WTC11 (cell line): ENCODE results near the gene WASHC2C. TPM values are rescaled to one million over a fixed set of nuclear protein-coding genes. Genes with fewer than 3 reads are reported as not detected.
"Not testable (repeated sequence)": the region's sequence is repeated elsewhere in the genome, so short reads cannot be mapped to it uniquely, and the experiment has no call there.

ENCODE experiments used
- ATAC-seq: fragments of 200-7000 bp; cut with Tn5 transposase; 2 replicates; pipeline ENCODE4 v1.10.0; 2021; ENCODE audit warnings: mild to moderate bottlenecking, moderate library complexity
- CTCF ChIA-PET: fragments of 300-600 bp; sonication (Branson Sonifier 250); formaldehyde crosslinking; loops from one replicate; lab custom pipeline; 2021; ENCODE audit warnings: antibody characterized with exemption; lab: Charles Lee
- POLR2A ChIA-PET: fragments of 350-600 bp; sonication (Branson Sonifier 250); formaldehyde crosslinking; loops from one replicate; lab custom pipeline; 2021; ENCODE audit warnings: antibody characterized with exemption; lab: Charles Lee
- DNase-seq: peaks from one replicate; pipeline ENCODE4 v3.0.0; 2021; ENCODE audit warnings: low spot score
- H3K27ac Mint-ChIP-seq: 2 replicates; pipeline ENCODE4 v1.8.0; 2021; ENCODE audit warnings: mixed read lengths
- H3K27me3 Mint-ChIP-seq: 2 replicates; pipeline ENCODE4 v1.8.0; 2021; ENCODE audit warnings: low read depth, mild to moderate bottlenecking, moderate library complexity, mixed read lengths
- H3K36me3 Mint-ChIP-seq: 2 replicates; pipeline ENCODE4 v1.8.0; 2021; ENCODE audit warnings: mixed read lengths
- H3K4me1 Mint-ChIP-seq: 2 replicates; pipeline ENCODE4 v1.8.0; 2022; ENCODE audit warnings: mixed read lengths
- H3K4me3 Mint-ChIP-seq: 2 replicates; pipeline ENCODE4 v1.8.0; 2021; ENCODE audit warnings: mild to moderate bottlenecking, moderate library complexity, mixed read lengths
- H3K9me3 Mint-ChIP-seq: 2 replicates; pipeline ENCODE4 v1.8.0; 2021; ENCODE audit warnings: mixed read lengths
- ATF2 ChIP-seq: sonication (generic); formaldehyde crosslinking; IDR thresholded peaks from 2 replicates; pipeline ENCODE4 v1.8.1; 2022; ENCODE audit warnings: low read depth, missing genetic modification reagents, borderline replicate concordance
- CREB1 ChIP-seq: sonication (generic); formaldehyde crosslinking; IDR thresholded peaks from 2 replicates; pipeline ENCODE4 v1.8.0; 2023; ENCODE audit warnings: mild to moderate bottlenecking, missing genetic modification reagents
- CREM ChIP-seq: sonication (generic); formaldehyde crosslinking; IDR thresholded peaks from 2 replicates; pipeline ENCODE4 v1.8.1; 2022; ENCODE audit warnings: mild to moderate bottlenecking, missing genetic modification reagents, moderate library complexity
- ETV6 ChIP-seq: sonication (generic); formaldehyde crosslinking; IDR thresholded peaks from 2 replicates; pipeline ENCODE4 v1.8.1; 2022; ENCODE audit warnings: mild to moderate bottlenecking, missing genetic modification reagents
- GABPB1 ChIP-seq: sonication (generic); formaldehyde crosslinking; IDR thresholded peaks from 2 replicates; pipeline ENCODE4 v1.8.1; 2023; ENCODE audit warnings: mild to moderate bottlenecking, missing genetic modification reagents
- HMGA2 ChIP-seq: fragments of 250-450 bp; sonication (Bioruptor Pico); IDR thresholded peaks from 2 replicates; pipeline ENCODE4 v1.4.0; 2021; ENCODE audit warnings: mild to moderate bottlenecking, moderate library complexity
- JUN ChIP-seq: sonication (generic); formaldehyde crosslinking; IDR thresholded peaks from 2 replicates; pipeline ENCODE4 v1.8.0; 2023; ENCODE audit warnings: mild to moderate bottlenecking, missing genetic modification reagents
- MAX ChIP-seq: sonication (generic); formaldehyde crosslinking; IDR thresholded peaks from 2 replicates; pipeline ENCODE4 v1.8.0; 2022; ENCODE audit warnings: mild to moderate bottlenecking, missing genetic modification reagents
- NFE2L1 ChIP-seq: sonication (generic); formaldehyde crosslinking; IDR thresholded peaks from 2 replicates; pipeline ENCODE4 v1.8.1; 2023; ENCODE audit warnings: missing genetic modification reagents
- NFYB ChIP-seq: sonication (generic); formaldehyde crosslinking; conservative IDR thresholded peaks from 2 replicates; pipeline ENCODE4 v1.8.0; 2022; ENCODE audit warnings: low read depth, missing genetic modification reagents
- TEAD1 ChIP-seq: sonication (generic); formaldehyde crosslinking; IDR thresholded peaks from 2 replicates; pipeline ENCODE4 v1.8.0; 2022; ENCODE audit warnings: mild to moderate bottlenecking, missing genetic modification reagents
- TEAD4 ChIP-seq: sonication (generic); formaldehyde crosslinking; IDR thresholded peaks from 2 replicates; pipeline ENCODE4 v1.8.0; 2022; ENCODE audit warnings: mild to moderate bottlenecking, missing genetic modification reagents
- USF2 ChIP-seq: sonication (generic); formaldehyde crosslinking; IDR thresholded peaks from 2 replicates; pipeline ENCODE4 v1.8.1; 2023; ENCODE audit warnings: mild to moderate bottlenecking, missing genetic modification reagents, moderate library complexity
- ZNF263 ChIP-seq: sonication (generic); formaldehyde crosslinking; IDR thresholded peaks from 2 replicates; pipeline ENCODE4 v1.8.1; 2022; ENCODE audit warnings: low read depth, mild to moderate bottlenecking, moderate library complexity, missing genetic modification reagents
- ZNF425 ChIP-seq: fragments of 250-450 bp; sonication (Bioruptor Pico); conservative IDR thresholded peaks from 2 replicates; pipeline ENCODE4 v1.9.0; 2021; ENCODE audit warnings: mild to moderate bottlenecking
- ZNF512 ChIP-seq: sonication (generic); formaldehyde crosslinking; IDR thresholded peaks from 2 replicates; pipeline ENCODE4 v1.8.1; 2022; ENCODE audit warnings: missing genetic modification reagents, borderline replicate concordance
- total RNA-seq: library from RNA; stranded (reverse); gene quantifications from 3 replicates; pipeline ENCODE4 v1.2.3, GENCODE V29; 2021
- TF ChIP-seq, protein P1 (sequence below): sonication (generic); formaldehyde crosslinking; IDR thresholded peaks from 2 replicates; pipeline ENCODE4 v1.8.1; 2022; ENCODE audit warnings: mild to moderate bottlenecking, moderate library complexity, missing genetic modification reagents
- TF ChIP-seq, protein P2 (sequence below): sonication (generic); formaldehyde crosslinking; conservative IDR thresholded peaks from 2 replicates; pipeline ENCODE4 v1.8.1; 2023; ENCODE audit warnings: mild to moderate bottlenecking, low read depth, missing genetic modification reagents, moderate library complexity

Gene WASHC2C
- total RNA-seq, 1 experiment from 2014 or later = 28.5 TPM

DNA sequence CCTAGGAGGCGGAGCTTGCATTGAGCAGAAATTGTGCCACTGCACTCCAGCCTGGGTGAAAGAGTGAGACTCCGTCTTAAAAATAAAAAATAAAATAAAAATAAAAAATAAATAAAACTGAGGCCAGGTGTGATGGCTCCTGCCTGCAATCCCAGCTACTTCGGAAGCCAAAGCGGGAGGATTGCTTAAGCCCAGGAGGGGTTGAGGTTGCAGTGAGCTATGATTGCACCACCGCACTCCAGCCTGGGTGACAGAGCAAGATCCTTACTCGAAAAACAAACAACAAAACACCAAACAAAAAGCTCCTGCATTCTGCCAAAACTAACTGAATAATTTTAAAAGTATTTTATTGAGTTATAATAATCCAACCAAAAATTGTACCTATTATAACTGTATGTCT, 84.0 kb downstream of the WASHC2C start (continued):
- no peak for TF ChIP-seq ATF2 (CRISPR knock-in tag)
- no peak for TF ChIP-seq JUN (CRISPR knock-in tag)

DNA sequence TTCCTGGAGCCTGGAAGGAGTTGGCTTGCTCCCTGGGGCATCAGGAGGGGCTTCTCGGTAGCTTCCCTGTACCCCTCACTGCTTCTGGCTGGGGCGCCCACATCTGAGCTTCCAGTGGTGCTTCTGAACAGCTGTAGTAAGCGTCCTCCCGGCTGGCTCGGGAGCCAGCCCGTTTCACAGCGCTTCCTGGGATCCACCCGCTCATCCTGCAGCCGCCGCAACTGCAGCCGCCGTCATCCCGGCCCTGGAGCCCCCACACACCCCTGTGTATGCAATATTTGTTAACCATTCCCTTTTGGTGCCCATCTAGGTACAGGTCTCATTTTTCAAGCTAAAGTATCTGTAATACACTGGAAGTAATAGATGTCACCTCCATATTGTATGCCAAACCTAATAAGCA, 85.9 kb downstream of the WASHC2C start:
- H3K4me3 Mint-ChIP-seq, H3K27me3 Mint-ChIP-seq, POLR2A ChIA-PET, DNase-seq, CTCF ChIA-PET, ATAC-seq, H3K36me3 Mint-ChIP-seq, H3K4me1 Mint-ChIP-seq, H3K27ac Mint-ChIP-seq: not testable (repeated sequence)
- H3K9me3 Mint-ChIP-seq = peaks cover 12% of the 10 kb centered on the region

DNA sequence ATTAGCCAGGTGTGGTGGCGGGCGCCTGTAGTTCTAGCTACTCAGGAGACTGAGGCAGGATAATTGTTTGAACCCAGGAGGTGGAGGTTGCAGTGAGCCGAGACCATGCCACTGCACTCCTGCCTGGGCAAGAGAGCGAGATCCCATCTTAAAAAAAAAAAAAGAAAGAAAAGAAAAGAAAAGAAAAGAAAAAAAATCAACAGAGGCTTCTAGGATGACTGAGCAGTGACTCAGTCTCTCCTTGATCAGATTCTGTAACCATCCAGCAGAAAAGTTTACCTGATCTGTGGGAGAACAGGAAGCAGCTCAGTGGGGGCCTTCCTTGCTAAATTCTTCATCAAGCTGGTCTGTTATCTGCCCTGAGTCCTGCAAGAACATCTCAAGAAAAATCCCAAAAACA, 87.1 kb downstream of the WASHC2C start:
- H3K27me3 Mint-ChIP-seq, H3K36me3 Mint-ChIP-seq, ATAC-seq, H3K27ac Mint-ChIP-seq, POLR2A ChIA-PET, H3K4me1 Mint-ChIP-seq, CTCF ChIA-PET, H3K4me3 Mint-ChIP-seq, DNase-seq: not testable (repeated sequence)
- H3K9me3 Mint-ChIP-seq = peaks cover 20% of the 10 kb centered on the region

GRCh38 chr10:45817130-45817859, 90.2 kb downstream of the WASHC2C start:
- ChIA-PET POLR2A (no interaction called here), CTCF (no interaction called here)
- no peak overlapping the region for H3K4me3 Mint-ChIP-seq
- DNase-seq = no peak
- H3K9me3 Mint-ChIP-seq = peaks cover 20% of the 10 kb centered on the region
- no peaks in the 10 kb centered on the region for H3K27me3 Mint-ChIP-seq
- ATAC-seq = no peak
- no peak overlapping the region for H3K27ac Mint-ChIP-seq
- H3K36me3 Mint-ChIP-seq = peaks cover 8% of the 10 kb centered on the region
- H3K4me1 Mint-ChIP-seq = 0 out of 2 replicates have a peak, but pooled peaks cover 3% of the 10 kb centered on the region
- TF ChIP-seq TEAD4 (CRISPR knock-in tag) (no peak), ZNF263 (CRISPR knock-in tag) (no peak), GABPB1 (CRISPR knock-in tag) (no peak), ZNF425 (no peak), TEAD1 (CRISPR knock-in tag) (no peak), NFE2L1 (CRISPR knock-in tag) (no peak), CREB1 (no peak), NFYB (CRISPR knock-in tag) (no peak), USF2 (CRISPR knock-in tag) (no peak), CREM (CRISPR knock-in tag) (no peak), HMGA2 (no peak), ZNF512 (CRISPR knock-in tag) (no peak), ETV6 (CRISPR knock-in tag) (no peak), MAX (CRISPR knock-in tag) (no peak)
- TF ChIP-seq, protein P1, sequence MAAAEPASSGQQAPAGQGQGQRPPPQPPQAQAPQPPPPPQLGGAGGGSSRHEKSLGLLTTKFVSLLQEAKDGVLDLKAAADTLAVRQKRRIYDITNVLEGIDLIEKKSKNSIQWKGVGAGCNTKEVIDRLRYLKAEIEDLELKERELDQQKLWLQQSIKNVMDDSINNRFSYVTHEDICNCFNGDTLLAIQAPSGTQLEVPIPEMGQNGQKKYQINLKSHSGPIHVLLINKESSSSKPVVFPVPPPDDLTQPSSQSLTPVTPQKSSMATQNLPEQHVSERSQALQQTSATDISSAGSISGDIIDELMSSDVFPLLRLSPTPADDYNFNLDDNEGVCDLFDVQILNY (CRISPR knock-in tag) = no peak
- TF ChIP-seq, protein P2, sequence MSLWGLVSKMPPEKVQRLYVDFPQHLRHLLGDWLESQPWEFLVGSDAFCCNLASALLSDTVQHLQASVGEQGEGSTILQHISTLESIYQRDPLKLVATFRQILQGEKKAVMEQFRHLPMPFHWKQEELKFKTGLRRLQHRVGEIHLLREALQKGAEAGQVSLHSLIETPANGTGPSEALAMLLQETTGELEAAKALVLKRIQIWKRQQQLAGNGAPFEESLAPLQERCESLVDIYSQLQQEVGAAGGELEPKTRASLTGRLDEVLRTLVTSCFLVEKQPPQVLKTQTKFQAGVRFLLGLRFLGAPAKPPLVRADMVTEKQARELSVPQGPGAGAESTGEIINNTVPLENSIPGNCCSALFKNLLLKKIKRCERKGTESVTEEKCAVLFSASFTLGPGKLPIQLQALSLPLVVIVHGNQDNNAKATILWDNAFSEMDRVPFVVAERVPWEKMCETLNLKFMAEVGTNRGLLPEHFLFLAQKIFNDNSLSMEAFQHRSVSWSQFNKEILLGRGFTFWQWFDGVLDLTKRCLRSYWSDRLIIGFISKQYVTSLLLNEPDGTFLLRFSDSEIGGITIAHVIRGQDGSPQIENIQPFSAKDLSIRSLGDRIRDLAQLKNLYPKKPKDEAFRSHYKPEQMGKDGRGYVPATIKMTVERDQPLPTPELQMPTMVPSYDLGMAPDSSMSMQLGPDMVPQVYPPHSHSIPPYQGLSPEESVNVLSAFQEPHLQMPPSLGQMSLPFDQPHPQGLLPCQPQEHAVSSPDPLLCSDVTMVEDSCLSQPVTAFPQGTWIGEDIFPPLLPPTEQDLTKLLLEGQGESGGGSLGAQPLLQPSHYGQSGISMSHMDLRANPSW (CRISPR knock-in tag) = no peak
